Activated effector memory CD4-positive, alpha-beta T cell treated with anti-CD3 and anti-CD28 coated beads, Interleukin-2, amount 50 U/mL, for 16 hours (primary cell): ENCODE results near the gene PTPRM.

Source experiments
- DNase-seq: peaks from one replicate; pipeline ENCODE4 v3.0.0-alpha.2; 2020

Gene PTPRM

DNA sequence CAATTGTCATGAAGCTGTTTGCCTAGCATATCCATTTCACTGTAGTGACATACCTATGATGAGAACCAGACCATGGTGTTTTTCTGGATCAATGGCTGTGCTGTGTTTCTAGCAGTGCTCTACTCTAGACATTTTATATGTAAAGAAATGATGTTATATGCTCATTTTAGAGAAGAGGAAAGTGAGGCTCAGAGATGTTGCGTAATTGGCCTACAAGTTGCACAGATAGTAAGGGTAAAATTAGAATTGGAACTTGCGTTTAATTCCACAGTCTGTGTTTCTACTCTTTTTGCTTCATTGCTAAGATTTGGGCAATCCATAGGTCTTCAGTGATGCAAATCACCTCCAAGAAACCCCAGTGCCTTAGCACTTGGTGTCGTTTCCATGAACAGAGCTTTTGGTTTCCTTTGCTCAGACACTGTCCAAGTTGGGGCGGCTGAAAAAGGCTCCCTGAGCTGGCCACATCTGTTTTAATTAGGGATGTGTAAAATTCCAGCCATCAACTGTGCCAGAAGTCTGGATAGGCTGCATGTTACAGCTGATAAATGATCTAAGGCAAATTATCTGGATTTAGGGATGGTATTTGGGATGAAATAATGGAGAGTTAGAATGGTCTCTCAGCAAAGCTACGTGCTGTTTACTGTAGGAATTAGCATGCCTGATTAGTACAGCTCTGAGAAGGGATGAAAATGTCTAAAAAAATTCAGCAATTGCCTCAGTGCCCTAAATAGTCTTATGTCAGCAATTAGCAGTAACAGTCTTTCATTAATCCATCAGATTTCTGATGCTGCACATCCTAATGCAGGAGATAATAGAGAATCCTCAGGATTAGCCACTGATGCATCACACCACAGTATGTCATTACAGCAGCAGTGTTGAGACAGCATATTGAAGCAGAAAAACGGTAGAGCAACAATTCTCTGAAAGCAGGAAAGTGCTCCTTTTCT, 65.3 kb downstream of the PTPRM start:
- no peak for DNase-seq

DNA sequence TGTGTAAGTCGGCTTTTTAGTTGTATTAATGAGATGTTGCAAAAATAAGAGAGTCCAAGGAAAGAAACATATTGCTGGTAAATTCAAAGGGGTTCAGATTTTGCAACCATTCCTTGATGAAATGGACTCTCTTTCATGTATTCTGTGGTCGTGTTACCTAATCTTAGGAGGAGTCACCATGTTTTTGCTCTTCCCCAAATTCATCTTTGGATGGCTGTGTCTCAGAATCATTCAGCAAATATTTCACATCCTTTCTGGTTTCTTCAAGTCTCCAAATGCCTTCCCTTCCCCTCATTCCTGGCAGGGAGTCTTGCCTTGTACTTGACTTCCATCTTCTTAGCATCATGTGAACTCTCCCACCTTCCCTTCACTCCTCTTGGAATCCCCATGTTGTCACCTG, 66.1 kb downstream of the PTPRM start:
- DNase-seq = no peak

DNA sequence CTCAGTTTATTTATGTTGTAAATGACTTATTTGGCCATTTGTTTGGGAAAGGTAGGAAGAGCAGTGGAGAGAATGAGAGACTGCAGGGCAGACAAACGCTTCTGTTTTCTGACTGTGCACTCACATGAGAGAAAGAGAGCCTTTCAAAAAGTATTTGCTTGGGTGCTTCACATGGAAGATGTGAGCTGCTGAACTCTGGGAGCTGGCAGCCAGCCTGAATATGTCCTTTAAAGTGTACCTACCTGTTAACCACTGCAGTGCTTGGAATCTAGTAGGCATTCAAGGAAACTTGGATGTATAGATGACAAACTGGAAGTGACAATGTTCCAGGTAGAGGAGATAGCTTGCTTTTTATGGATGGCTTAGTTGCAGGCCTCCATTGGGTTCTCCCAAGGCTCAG, 68.8 kb downstream of the PTPRM start:
- no peak for DNase-seq

DNA sequence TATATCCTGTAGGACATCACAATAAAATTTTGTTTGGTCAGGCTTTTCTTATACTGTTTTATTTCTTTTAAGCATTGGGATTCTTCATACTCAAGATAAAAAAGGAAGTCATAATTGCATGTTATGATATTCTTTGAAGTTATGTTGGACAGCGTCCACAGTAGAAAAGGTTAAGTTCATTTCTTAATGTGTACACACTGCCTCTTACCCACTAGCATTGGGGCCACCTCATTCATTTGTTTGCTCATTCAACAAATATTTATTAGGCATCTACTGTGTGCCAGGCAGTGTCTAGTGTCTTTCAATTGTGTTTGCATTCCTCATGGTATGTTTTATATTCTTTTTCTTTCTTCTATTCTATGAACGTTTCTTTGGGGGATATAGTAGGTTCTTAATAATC, 70.2 kb downstream of the PTPRM start:
- DNase-seq = no peak

DNA sequence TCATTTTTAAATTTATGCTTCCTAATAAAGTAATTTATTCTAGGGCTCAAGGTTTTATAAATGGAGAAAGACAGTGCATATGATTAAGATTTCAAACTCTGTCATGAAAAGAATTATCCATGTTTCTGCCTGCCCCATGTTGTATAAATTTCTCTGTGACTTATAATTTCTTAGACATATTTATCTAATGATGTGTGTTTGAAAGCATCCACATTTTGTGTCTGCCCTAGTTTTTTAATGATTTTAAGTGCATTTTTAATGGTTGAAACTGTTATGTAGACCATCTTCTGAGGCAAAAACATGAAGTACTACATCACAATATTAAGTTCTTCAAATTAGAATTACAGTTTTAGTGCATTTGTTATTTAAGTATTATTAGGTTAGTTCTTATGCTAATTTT, 71.2 kb downstream of the PTPRM start:
- no peak for DNase-seq

GRCh38 chr18:7641813-7642212, 74.7 kb downstream of the PTPRM start:
- DNase-seq = no peak

- DNase-seq = no peak
These were observed 75.3 kb downstream of the PTPRM start for GRCh38 chr18:7642331-7642890.

GRCh38 chr18:7645756-7646155, 78.6 kb downstream of the PTPRM start:
- DNase-seq = no peak

GRCh38 chr18:7646174-7646886, 79.2 kb downstream of the PTPRM start:
- DNase-seq = no peak

DNA sequence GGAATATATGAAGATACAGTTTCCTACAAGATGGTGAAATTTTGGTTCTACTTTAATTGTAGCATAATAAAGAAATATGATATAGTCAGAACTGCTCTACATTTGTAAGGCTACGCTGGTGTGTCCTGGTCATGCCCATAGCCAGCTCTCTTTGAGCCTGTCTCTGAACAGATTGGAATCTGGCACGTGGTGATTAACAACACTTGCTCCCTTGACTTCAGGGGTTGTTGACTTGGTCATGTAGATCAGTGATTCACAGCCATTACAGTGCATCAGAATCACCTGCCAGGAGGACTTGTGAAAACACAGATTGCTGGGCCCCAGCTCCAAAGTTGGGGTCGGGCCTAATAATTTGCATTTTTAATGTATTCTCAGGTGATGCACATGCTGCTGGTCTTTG, 80.4 kb downstream of the PTPRM start:
- no peak for DNase-seq

DNA sequence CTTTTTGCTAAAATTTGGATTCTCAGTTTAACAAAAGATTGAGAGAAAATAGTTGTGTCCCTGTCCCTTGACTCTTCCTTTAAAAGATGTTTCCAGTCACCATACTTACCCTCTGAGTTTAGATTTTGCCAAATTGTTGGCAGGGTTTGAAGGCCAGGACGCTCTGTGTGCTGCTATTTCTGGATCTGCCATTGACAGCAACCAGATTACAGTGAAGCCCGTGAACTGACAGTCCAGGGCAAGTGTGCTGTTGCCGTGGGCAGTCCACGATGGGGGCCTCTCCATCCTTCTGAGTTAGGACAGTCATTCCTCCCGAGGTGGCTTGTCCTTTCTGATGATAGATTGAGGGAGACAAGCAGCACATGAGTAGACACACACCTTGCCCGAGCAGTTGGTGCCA, 89.9 kb downstream of the PTPRM start:
- no peak for DNase-seq

GRCh38 chr18:7657937-7658336, 90.8 kb downstream of the PTPRM start:
- DNase-seq = no peak

- no peak for DNase-seq
These were observed 91.6 kb downstream of the PTPRM start for GRCh38 chr18:7658701-7659100.

DNA sequence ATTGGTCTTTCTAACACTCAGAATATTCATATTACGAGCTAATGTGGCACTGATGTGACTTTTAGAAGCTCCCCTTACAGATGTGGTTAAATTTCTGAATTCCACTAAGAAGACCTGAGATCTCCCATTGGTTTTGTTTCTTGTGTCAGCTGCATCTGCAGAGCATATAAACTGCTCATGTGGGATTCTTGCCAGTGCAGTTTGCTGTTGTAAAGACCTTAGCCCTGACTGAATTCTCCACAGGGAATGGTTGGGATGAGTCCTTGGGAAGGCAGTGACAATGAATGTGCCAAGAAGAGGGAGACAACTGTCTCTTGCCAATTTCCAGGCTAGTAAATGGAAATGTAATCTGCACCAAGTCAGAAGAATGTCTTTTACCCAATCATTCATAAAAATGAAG, 94.1 kb downstream of the PTPRM start:
- no peak for DNase-seq

GRCh38 chr18:7662866-7663265, 95.8 kb downstream of the PTPRM start:
- DNase-seq = no peak

- DNase-seq = no peak
These were observed 96.5 kb downstream of the PTPRM start for GRCh38 chr18:7663366-7664312.

DNA sequence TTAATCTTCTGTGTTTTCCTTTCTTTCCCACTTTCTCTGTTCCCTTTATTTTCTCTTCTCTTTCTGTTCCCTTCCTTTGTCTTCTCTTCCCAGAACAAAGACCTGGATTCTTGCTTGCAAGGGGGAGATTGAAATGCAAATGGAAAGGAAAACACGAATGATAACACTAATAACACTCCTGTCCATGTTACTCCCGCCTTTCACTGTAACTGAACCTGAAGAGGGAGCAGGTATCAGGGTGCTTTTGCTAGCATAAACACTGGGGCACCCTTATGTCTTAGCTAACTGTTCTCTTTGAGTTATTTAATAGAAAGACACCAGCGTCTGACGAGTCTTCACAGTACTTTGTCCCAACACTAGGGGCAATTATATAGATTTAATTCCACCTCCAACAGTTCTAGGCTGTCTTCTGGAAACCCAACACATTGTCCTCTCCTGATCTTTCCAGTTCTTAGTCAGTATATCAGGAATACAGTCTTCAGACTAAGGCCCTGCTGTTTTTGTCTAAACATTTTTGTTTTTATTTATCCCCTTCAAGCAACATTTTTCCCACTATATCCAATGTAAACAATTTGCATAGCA, 99.2 kb downstream of the PTPRM start:
- no peak for DNase-seq

- DNase-seq = no peak
These were observed 101.3 kb downstream of the PTPRM start for GRCh38 chr18:7668392-7668791.

GRCh38 chr18:7669361-7669760, 102.2 kb downstream of the PTPRM start:
- DNase-seq = no peak

- DNase-seq = no peak
These were observed 104.0 kb downstream of the PTPRM start for GRCh38 chr18:7671105-7671504.

GRCh38 chr18:7676253-7676873, 109.2 kb downstream of the PTPRM start:
- no peak for DNase-seq

- no peak for DNase-seq
These were observed 109.9 kb downstream of the PTPRM start for GRCh38 chr18:7677001-7677400.
